Lower leg skin (tissue), 3 donors: ENCODE measurements around the gene OSBPL2.

ENCODE experiments used
- CTCF ChIP-seq, 3 donors: fragments of 450-650 bp; IDR thresholded peaks; one replicate each; pipeline ENCODE4 v1.5.1; 2016; ENCODE audit warnings: antibody characterized with exemption in 3 of 3, mild to moderate bottlenecking in 3 of 3, moderate library complexity in 2 of 3
- POLR2A ChIP-seq, 2 donors: fragments of 450-650 bp; IDR thresholded peaks; one replicate each; pipeline ENCODE4 v1.6.1; 2016 to 2017; ENCODE audit warnings: antibody characterized with exemption in 2 of 2, mild to moderate bottlenecking in 1 of 2, moderate library complexity in 1 of 2

GRCh38 chr20:62215991-62216635 is 22.2 kb upstream of the OSBPL2 start:
- TF ChIP-seq CTCF (IDR thresholded peaks at IDR 0.05) (no peak), POLR2A (IDR thresholded peaks at IDR 0.05) (no peak)
